Measurements from ENCODE around the gene SPAG16. TPM values are rescaled to one million over a fixed set of nuclear protein-coding genes. Genes with fewer than 3 reads are reported as not detected.

SPAG16 gene
- polyA plus RNA-seq (2013, experiment 1 of 4), result 40.8 TPM
- polyA plus RNA-seq (2013, experiment 2 of 4), result 38.5 TPM
- 40.3 TPM for polyA plus RNA-seq (2013, experiment 3 of 4)
- polyA plus RNA-seq (2013, experiment 4 of 4), result 41.3 TPM

DNA sequence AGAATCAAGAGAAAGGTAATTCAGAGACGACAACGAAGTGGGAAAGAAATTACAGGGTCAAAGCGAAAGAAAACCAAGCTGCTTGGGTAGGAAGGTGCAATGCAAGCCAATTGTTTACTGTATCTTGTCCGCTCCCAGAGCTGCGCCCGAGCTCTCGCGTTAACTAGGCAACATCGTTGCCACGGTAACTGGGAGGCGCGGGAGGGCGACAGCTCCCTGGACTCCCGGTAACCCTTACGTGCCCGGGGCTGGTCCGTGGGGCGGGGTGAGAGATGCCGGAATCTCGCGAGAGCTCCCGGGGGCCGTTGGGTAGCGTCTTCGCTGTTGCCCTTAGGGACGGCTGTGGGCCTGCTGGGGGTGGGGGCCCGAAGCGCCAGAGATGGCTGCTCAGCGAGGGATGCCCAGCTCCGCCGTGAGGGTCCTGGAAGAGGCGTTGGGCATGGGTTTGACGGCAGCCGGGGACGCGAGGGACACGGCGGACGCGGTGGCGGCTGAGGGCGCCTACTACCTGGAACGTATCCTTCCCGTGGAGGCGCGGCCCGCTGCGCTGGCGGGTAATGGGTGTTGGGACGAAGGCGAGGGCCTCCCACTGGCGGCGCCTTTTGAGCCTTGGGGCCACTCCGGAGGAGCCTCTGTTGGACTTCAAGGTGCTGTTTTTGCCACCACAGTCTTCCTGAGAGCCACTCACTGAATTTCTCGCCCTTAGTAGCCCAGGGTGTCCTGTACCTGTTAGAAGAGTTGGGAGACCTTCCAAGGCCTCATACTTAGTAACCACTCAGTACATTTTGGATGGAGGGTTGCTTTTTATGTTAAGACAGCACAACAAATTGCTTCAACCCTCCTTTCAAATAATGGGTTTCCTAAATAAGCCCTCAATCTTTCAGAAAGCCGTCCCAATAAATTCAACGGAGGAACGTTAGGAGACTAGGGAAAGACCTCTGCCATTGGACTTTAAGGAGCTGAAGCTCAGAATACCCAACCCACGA is at the start of gene SPAG16:
TSS of gene SPAG16 (plus strand) at position 360 of the 986 bp plus-strand sequence.
- Histone ChIP-seq H3K9me3 (ENCODE audit: control insufficient read depth, low read length) (no peaks in the 10 kb centered on the region), H3K36me3 (ENCODE audit: control insufficient read depth, insufficient read depth, low read length) (no peaks in the 10 kb centered on the region), H3K4me3 (ENCODE audit: insufficient read depth, low read depth, low read length) (peak within 1 kb of the TSS; percentile 82), H3K27ac (ENCODE audit: insufficient read depth, low read depth, low read length, poor library complexity, severe bottlenecking) (peak within 1 kb of the TSS; percentile 11), H3K27me3 (ENCODE audit: control insufficient read depth, insufficient read depth, low read length, poor library complexity, severe bottlenecking) (no peaks in the 10 kb centered on the region), H3K4me1 (ENCODE audit: control insufficient read depth, insufficient read depth, low read length) (no peaks in the 10 kb centered on the region)
- WGBS, 2 experiments, result 3 to 5% methylated on average over 59 of the region's 59 CpGs

DNA sequence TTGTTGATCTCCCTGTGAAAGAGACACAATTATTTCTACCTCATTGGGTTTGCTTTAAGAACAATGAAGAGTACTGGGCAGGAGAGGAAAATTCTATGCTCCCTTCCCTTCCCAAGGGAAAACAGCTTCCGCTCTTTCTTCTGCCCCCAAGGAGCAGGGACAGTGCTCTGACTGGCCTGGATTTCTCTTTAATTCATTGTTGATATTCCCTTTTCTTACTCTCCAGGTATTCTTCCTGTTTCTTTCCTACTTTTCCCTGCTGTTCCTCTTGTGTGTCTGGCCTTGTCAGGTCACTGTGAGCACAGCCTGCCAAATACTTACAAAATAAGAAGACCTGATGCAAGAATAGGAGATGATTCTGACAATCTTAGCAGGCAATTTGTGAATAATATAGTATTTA is 49.6 kb upstream of the SPAG16 start:
- 10 to 22% methylated on average over 1 of the region's 1 CpG for WGBS, 2 experiments
- no peak overlapping the region for H3K4me3 ChIP-seq (ENCODE audit: insufficient read depth, low read depth, low read length)
- no peaks in the 10 kb centered on the region for H3K9me3 ChIP-seq (ENCODE audit: control insufficient read depth, low read length)

DNA sequence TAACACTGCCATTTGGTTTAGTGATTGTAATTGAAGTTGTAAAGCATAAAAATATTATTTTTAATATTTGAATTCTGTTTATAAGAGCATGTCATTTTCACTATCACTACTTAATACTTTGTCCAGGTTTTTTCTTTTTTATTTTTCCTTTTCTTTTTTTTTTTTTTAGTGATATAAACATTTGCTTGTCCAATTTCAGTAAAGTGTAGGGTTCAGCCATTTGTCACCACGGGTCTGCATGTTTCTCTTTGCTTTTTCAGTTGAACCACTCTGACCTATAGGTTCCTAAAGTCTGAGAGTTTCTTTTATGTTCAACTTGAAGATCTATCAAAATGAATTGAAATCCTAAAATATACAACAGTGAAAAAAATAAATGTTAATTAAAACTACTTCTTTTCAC is 48.5 kb upstream of the SPAG16 start:
- Histone ChIP-seq H3K27ac (ENCODE audit: insufficient read depth, low read depth, low read length, poor library complexity, severe bottlenecking) (no peak overlapping the region), H3K9me3 (ENCODE audit: control insufficient read depth, low read length) (no peaks in the 10 kb centered on the region), H3K4me1 (ENCODE audit: control insufficient read depth, insufficient read depth, low read length) (peaks cover 23% of the 10 kb centered on the region), H3K27me3 (ENCODE audit: control insufficient read depth, insufficient read depth, low read length, poor library complexity, severe bottlenecking) (no peaks in the 10 kb centered on the region), H3K4me3 (ENCODE audit: insufficient read depth, low read depth, low read length) (no peak overlapping the region), H3K36me3 (ENCODE audit: control insufficient read depth, insufficient read depth, low read length) (no peaks in the 10 kb centered on the region)
- WGBS, 2 experiments, result 86 to 100% methylated on average over 1 of the region's 1 CpG

More for the DNA sequence above, 49.6 kb upstream of the SPAG16 start:
- H3K36me3 ChIP-seq (ENCODE audit: control insufficient read depth, insufficient read depth, low read length), result no peaks in the 10 kb centered on the region
- peaks cover 23% of the 10 kb centered on the region for H3K4me1 ChIP-seq (ENCODE audit: control insufficient read depth, insufficient read depth, low read length)
- H3K27ac ChIP-seq (ENCODE audit: insufficient read depth, low read depth, low read length, poor library complexity, severe bottlenecking), result no peak overlapping the region
- no peaks in the 10 kb centered on the region for H3K27me3 ChIP-seq (ENCODE audit: control insufficient read depth, insufficient read depth, low read length, poor library complexity, severe bottlenecking)

DNA sequence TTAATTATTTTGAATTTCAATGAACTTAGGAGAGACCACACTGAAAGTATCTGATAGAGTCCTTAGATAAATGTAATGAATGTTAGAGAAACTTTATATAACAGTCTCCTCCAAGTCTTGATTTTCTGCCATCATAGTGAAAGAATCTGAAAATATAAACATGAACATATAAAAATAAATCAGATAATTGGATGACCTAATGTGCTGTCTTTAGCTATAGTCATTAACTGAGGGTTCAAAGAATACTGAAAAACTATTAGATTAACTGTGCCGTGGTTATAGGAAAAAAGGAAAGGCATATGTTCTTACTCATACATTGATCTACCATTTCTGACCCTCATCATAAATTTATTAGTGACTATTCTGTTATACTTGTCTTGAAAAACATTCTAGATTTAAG is 47.0 kb upstream of the SPAG16 start:
- Histone ChIP-seq H3K4me3 (ENCODE audit: insufficient read depth, low read depth, low read length) (no peak overlapping the region), H3K9me3 (ENCODE audit: control insufficient read depth, low read length) (no peaks in the 10 kb centered on the region), H3K36me3 (ENCODE audit: control insufficient read depth, insufficient read depth, low read length) (no peaks in the 10 kb centered on the region), H3K27ac (ENCODE audit: insufficient read depth, low read depth, low read length, poor library complexity, severe bottlenecking) (no peak overlapping the region), H3K27me3 (ENCODE audit: control insufficient read depth, insufficient read depth, low read length, poor library complexity, severe bottlenecking) (no peaks in the 10 kb centered on the region), H3K4me1 (ENCODE audit: control insufficient read depth, insufficient read depth, low read length) (peaks cover 23% of the 10 kb centered on the region)
- 80% methylated on average over 1 of the region's 1 CpG for WGBS, 2 experiments

DNA sequence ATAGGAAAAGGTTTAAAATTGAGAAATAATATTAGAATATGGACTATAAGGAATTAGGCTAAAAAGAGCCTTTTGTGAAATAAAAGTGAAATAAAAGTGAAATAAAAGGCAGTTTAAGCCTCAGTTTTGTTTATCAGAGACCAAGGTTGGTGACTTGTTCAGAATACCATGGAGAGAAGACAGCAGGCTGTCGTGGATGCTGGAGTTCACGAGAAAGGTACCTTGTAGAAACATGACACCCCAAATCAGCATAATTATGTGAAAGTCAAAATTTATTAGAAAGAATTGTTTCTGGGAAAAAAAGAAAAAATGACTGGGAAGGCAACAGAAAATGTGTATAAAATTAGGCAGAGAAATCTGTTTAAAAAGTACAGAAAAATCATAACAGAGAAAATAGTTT is 46.5 kb upstream of the SPAG16 start:
- Histone ChIP-seq H3K4me3 (ENCODE audit: insufficient read depth, low read depth, low read length) (no peak overlapping the region), H3K36me3 (ENCODE audit: control insufficient read depth, insufficient read depth, low read length) (no peaks in the 10 kb centered on the region), H3K4me1 (ENCODE audit: control insufficient read depth, insufficient read depth, low read length) (peaks cover 20% of the 10 kb centered on the region), H3K27me3 (ENCODE audit: control insufficient read depth, insufficient read depth, low read length, poor library complexity, severe bottlenecking) (no peaks in the 10 kb centered on the region), H3K27ac (ENCODE audit: insufficient read depth, low read depth, low read length, poor library complexity, severe bottlenecking) (no peak overlapping the region), H3K9me3 (ENCODE audit: control insufficient read depth, low read length) (no peaks in the 10 kb centered on the region)
- WGBS, 2 experiments, result 84 to 100% methylated on average over 1 to 2 of the region's 2 CpGs

DNA sequence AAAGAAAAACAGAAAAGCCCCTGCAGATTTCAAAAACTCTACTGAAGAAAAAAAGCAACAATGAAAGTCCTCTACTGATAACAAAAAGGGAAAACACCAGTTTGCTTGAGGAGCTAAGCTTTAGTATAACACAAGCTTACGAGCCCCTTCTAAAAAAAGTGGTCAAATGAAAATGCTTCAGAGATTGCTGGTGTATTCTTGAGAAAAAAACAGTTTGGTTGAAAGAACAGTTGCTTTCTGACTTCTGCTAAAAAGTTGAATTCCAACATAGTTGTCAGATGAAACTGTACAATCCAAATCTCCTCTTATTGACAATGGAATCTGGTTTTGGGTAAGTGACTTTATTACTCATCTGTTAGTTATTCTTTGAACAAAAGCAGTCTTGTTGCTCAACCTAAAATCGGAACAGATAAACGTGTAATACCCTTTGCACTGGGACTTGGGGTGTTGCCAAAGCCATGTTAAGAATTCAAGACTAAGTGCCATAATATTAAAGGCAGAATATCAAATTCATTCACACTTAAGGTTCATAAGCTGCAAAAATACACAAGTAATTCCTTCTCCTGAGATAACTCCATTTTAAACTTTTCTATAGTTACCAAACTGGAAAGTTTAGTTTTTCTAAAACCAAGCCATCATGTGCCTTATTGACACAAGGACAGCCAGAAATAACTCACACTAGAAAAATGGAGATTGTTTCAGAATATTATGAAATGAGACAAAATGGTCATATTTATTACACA is 45.3 kb upstream of the SPAG16 start:
- H3K4me1 ChIP-seq (ENCODE audit: control insufficient read depth, insufficient read depth, low read length), result peaks cover 9% of the 10 kb centered on the region
- H3K36me3 ChIP-seq (ENCODE audit: control insufficient read depth, insufficient read depth, low read length), result no peaks in the 10 kb centered on the region
- 75 to 79% methylated on average over 3 of the region's 3 CpGs for WGBS, 2 experiments
- H3K9me3 ChIP-seq (ENCODE audit: control insufficient read depth, low read length), result no peaks in the 10 kb centered on the region
- no peaks in the 10 kb centered on the region for H3K27me3 ChIP-seq (ENCODE audit: control insufficient read depth, insufficient read depth, low read length, poor library complexity, severe bottlenecking)
- no peak overlapping the region for H3K4me3 ChIP-seq (ENCODE audit: insufficient read depth, low read depth, low read length)
- H3K27ac ChIP-seq (ENCODE audit: insufficient read depth, low read depth, low read length, poor library complexity, severe bottlenecking), result no peak overlapping the region

DNA sequence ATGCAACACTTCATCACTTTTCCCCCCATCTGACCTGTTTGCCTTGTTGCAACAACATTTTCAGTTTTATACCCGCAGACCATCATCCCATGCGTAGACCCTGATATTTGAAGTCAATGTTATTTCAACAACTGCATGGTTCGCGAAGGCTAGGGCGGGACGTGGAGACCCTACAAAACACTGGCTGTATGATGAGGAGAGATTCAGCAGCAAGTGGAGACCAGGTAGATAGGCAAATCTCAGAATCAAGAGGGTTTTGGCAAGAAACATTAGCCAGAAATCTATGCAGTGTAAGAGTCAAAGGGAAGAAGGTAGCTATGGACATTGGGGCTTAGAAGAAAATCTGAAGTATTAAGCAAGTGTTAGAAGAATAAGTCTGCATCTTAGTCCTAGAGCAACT is 42.4 kb upstream of the SPAG16 start:
- Histone ChIP-seq H3K9me3 (ENCODE audit: control insufficient read depth, low read length) (no peaks in the 10 kb centered on the region), H3K4me1 (ENCODE audit: control insufficient read depth, insufficient read depth, low read length) (no peaks in the 10 kb centered on the region), H3K27me3 (ENCODE audit: control insufficient read depth, insufficient read depth, low read length, poor library complexity, severe bottlenecking) (no peaks in the 10 kb centered on the region), H3K36me3 (ENCODE audit: control insufficient read depth, insufficient read depth, low read length) (no peaks in the 10 kb centered on the region), H3K4me3 (ENCODE audit: insufficient read depth, low read depth, low read length) (no peak overlapping the region), H3K27ac (ENCODE audit: insufficient read depth, low read depth, low read length, poor library complexity, severe bottlenecking) (no peak overlapping the region)
- WGBS, 2 experiments, result 95 to 96% methylated on average over 6 of the region's 6 CpGs

DNA sequence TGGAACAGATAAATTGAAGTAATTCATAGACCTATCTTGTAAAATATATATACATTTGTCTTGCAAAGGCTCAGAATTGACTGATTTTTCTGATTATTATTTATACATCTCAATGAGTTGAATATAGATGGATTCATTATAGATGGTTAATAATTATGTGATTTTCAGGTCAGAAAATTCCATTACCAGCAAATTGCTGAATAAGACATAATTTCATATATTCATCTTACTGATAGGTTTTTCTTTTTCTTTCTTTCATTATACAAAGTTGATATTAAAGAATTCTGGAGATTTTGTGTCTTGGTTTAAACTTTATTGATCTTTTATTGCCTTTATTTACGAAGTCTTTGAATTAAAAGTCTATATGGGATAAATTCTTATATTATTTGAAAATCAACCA is 41.6 kb upstream of the SPAG16 start:
- Histone ChIP-seq H3K9me3 (ENCODE audit: control insufficient read depth, low read length) (no peaks in the 10 kb centered on the region), H3K36me3 (ENCODE audit: control insufficient read depth, insufficient read depth, low read length) (no peaks in the 10 kb centered on the region), H3K4me1 (ENCODE audit: control insufficient read depth, insufficient read depth, low read length) (no peaks in the 10 kb centered on the region), H3K27ac (ENCODE audit: insufficient read depth, low read depth, low read length, poor library complexity, severe bottlenecking) (no peak overlapping the region), H3K27me3 (ENCODE audit: control insufficient read depth, insufficient read depth, low read length, poor library complexity, severe bottlenecking) (no peaks in the 10 kb centered on the region), H3K4me3 (ENCODE audit: insufficient read depth, low read depth, low read length) (no peak overlapping the region)
- no CpG with 5 or more reads among the region's 1 CpG for WGBS, 2 experiments

DNA sequence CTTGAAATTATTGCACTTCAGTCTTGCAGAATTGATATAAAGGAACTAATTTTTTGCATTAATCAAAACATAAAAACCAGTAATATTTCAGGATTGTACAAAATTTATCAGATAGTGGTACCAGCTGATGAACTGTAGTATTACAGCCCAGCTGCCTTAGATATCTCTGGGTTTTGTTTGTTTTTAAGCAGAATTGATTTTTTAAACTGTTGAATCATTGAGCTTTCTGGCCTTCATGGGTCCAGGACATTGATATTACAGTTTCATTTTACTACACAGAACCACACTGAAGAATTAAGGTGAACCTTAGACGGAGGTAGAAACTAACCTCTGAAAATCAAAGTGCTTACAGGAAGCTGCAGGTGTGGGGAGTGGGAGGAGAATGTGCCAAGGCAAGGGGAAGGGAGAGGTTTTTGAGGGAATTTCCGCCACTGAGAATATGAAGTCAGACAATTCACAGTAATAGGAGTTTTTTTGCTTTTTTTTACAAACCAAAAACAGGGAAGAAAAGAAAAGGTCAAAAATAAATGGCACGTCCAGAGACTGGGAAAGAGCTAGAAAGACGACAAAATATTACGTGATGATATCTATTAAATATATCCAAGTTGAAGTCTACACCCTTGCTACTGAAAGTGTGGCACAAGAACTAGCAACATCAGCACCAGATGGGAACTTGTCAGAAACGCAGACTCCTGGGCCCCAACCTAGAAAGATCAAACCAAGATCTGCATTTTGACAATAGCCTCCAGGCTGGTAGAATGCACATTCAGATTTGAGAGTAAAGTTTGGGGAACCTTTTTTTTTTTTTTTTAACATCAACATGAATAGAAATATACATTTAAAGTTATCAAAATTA is 40.8 kb upstream of the SPAG16 start:
- Histone ChIP-seq H3K27ac (ENCODE audit: insufficient read depth, low read depth, low read length, poor library complexity, severe bottlenecking) (no peak overlapping the region), H3K4me1 (ENCODE audit: control insufficient read depth, insufficient read depth, low read length) (no peaks in the 10 kb centered on the region), H3K9me3 (ENCODE audit: control insufficient read depth, low read length) (no peaks in the 10 kb centered on the region), H3K27me3 (ENCODE audit: control insufficient read depth, insufficient read depth, low read length, poor library complexity, severe bottlenecking) (no peaks in the 10 kb centered on the region), H3K36me3 (ENCODE audit: control insufficient read depth, insufficient read depth, low read length) (no peaks in the 10 kb centered on the region), H3K4me3 (ENCODE audit: insufficient read depth, low read depth, low read length) (no peak overlapping the region)
- WGBS, 2 experiments, result 82 to 90% methylated on average over 6 of the region's 6 CpGs
